Activated CD4-positive, alpha-beta T cell treated with anti-CD3 and anti-CD28 coated beads, Interleukin-2, amount 50 U/mL, for 48 hours (primary cell): ENCODE data around the gene PARD3.
A peak's percentile ranks its signal among the peaks of the same experiment; 100 is the strongest.

ENCODE experiments used
- DNase-seq, 2 experiments: peaks; one replicate each; pipeline ENCODE4 v3.0.0-alpha.2; 2020

The PARD3 gene

DNA sequence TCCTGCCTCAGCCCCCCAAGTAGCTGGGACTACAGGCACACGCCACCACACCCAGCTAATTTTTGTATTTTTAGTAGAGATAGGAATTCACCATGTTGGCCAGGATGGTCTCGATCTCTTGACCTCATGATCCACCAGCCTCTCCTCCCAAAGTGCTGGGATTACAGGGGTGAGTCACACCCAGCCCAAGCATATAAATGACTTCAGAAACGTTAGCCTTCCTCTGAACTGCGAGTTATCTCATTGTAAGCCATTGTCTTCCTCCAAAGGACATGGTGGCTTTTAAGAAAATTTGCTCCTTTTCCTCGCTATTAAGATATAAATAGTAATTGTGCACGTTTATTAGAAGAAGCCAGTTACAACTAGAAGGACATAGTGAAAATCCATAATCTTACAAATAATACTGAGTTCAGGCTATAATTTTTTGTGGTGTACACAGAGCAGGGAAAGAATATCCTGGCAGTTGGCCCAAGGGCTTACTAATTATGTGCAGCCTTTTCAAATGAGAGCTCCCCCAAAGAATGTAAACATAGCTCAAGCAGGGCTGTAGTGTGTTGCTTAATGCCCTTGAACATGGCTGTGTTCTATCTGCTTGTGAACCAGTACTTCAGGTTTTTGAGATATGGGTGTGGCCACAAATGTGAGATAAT lies 495.8 kb downstream of the PARD3 start:
- DNase-seq, result no peak

GRCh38 chr10:34316154-34316553 lies 498.9 kb downstream of the PARD3 start:
- DNase-seq, result no peak

DNA sequence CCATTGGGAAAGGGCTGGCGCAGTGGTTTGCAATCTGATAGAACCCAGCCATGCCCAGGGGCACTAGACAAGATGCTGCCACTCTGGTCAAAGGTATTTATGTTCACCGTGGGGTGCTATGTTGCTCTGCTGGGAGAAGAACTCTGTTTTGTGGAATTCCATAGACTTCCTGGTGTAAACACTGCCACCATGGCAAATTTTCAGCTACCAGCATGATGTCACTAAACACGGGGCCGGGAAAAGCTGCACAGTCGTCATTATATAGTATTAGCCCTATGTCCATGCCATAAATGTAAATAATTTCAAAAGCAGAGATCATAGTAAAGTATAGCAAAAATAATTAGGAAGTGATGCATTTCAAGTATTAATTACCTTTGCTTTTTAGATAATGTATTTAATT lies 500.6 kb downstream of the PARD3 start:
- DNase-seq, result no peak

- no peak for DNase-seq
Measured at GRCh38 chr10:34313888-34314287, 501.2 kb downstream of the PARD3 start.

GRCh38 chr10:34313353-34313752 lies 501.7 kb downstream of the PARD3 start:
- no peak for DNase-seq

GRCh38 chr10:34311679-34312078 lies 503.4 kb downstream of the PARD3 start:
- DNase-seq, result no peak

- DNase-seq, result no peak
Measured at GRCh38 chr10:34310234-34310633, 504.9 kb downstream of the PARD3 start.

DNA sequence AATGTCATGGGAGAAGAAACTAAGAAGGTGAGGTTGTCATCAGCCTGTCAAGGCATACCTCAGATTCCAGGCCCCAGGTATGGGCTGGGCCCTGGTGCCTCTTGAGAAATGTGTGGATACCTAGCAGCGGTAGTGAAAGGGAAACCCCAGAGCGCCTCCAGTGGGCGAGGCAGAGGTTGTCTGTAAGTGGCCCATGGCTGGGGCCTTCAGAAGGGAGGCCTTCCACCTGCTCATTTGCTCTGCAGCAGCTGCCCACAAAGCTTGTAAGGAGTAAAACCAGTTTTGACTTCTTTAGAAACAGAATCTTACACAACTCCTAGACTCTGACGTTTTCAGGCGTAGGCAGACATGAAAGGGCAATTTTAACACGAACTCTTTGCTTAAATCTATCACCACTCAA lies 509.9 kb downstream of the PARD3 start:
- peak; percentile 3 to 8 for DNase-seq

DNA sequence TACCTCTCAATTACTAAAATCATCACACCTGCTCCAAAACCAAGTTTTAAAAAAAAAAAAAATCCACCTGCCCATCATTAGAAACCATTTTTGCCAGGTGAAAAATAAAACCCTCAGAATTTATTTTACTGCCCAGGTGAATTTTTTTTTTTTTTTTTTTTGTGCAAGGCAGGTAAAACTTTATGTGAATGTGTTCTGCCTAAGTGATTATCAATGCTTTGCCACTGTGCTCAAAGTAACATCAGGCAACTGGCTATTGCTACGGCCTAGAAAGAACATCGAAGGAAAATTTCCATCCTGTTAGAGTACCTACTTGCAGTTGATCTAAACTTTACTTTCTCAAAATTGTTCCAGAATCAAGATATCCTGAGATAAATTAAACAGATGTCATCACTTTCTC lies 512.1 kb downstream of the PARD3 start:
- no peak for DNase-seq

DNA sequence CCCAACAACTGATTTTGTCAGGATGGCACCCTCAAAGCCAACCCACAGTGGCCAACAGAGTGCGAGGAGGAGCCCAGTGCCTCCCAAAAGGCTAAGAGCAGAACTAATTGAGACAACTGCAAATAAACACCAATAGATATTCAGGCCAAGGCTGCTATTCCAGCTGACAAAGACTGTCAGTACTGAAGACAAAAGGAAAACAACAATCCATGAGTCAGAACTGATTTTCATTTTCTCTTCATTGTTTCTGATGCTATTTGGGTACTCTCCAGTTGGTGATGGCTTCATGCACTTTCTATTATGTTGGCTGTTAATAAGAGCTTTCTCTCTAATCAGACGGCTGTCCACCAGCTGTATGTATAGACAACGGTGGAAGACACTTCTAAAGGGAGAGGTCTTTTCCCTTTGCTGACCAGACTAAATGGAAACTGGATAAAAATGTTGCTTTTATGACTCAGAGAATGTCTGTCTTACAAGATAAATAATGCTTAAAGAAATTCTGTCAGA lies 515.9 kb downstream of the PARD3 start:
- no peak for DNase-seq

DNA sequence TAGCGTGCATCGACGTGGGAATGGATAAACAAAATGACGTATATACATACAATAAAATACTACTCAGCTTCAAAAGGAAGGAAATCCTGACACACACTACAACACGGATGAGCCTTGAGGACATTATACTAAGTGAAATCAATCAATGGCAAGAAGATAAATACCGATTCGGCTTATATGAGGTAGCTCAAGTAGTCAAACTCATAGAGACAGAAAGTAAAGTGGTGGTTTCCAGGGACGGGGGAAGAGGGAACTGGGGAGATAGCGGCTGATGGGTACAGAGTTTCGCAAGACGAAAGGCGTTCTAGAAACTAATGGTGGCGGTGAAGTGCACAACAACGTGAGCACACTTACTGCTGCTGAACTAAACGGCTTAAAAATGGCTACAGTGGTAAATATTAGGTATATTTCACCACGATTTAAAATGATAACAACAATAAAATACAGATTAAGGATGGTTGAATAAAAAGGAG lies 516.7 kb downstream of the PARD3 start:
- DNase-seq, result no peak

- DNase-seq, result no peak
Measured at GRCh38 chr10:34297541-34298345, 517.4 kb downstream of the PARD3 start.

DNA sequence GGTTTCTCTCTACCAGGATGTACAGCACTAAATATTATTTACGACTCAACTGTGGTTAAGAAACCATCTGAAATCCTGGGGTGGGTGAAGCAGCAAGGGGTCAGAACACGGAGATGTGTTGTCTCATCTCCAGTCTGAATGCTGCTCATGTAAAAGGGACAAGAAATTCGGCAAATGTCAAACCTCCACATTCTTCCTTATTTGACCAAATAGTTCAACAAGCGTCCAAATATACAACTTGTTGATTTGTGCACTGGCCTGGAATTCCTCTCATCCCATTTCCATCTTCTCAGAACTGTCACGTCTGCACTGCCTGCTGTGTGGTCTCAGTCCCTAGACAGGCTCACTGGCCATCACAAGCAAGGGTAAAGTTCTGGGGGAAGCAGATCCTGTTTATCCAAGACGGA lies 520.0 kb downstream of the PARD3 start:
- no peak for DNase-seq

GRCh38 chr10:34294137-34294536 lies 521.0 kb downstream of the PARD3 start:
- no peak for DNase-seq

DNA sequence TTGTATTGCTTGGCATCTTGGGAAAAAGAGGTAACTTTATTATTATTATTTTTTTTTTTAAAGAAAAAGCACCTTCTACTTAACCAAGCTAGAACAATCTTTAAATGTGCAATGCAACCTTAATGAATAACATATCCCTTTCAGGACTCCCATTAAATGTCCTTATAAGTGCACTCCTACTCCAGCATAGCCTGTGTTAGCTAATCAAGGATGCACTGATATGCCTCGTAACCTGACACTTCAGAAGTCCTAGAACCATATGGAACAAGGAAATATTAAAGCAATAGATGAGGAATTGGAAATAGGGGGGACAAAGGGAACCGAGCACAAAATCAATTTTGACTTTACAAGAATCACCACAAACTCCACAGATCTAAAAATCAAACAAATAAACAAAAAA lies 522.4 kb downstream of the PARD3 start:
- no peak for DNase-seq

DNA sequence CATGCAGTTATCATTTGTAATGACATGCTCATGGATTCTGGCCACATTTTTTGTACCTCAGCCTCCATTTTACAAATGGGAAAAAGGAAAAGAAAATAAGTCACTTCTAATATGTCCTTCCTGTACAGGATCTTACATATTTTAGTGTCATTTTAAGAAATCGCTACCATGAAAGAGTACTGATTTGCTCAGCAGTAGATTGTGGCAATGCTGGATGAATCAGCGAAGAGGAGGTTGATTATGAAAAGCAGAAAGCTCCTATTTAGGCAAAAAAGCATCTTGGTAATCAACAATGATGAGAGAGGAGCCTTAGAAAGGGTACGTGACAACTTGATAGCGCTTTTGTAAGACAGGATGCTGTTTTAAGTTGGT lies 522.9 kb downstream of the PARD3 start:
- no peak for DNase-seq

DNA sequence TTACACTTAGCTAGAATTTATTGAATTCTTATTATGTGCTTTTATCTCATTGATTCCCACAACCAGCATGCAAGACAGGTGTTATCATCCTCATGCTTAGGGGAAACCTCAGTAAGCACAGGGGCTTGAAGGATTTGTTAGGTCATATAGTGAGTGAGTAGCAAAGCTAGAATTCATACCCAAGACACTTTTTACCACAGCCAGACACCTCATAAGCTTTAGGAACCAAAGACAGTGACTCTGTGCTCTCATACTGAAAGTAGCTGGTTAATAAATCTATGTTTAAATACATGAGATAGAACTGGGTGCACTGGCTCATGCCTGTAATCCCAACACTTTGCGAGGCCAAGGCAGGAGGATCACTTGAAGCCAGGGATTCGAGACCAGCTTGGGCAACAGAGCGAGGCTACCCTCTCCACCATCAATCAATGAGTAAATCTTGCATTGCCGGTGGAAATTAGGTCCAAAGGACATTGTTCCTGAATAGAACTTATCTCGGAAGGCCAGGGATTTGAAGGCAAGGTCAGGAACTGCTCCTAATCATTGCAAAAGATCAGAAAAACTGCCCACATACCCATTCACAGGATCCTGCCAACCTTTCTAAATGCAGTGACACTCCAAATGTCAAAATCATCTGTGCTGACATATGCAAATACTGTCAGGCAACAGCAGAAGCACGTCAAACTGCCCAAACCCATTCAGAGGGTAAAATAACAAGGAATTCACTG lies 523.5 kb downstream of the PARD3 start:
- DNase-seq, result no peak

DNA sequence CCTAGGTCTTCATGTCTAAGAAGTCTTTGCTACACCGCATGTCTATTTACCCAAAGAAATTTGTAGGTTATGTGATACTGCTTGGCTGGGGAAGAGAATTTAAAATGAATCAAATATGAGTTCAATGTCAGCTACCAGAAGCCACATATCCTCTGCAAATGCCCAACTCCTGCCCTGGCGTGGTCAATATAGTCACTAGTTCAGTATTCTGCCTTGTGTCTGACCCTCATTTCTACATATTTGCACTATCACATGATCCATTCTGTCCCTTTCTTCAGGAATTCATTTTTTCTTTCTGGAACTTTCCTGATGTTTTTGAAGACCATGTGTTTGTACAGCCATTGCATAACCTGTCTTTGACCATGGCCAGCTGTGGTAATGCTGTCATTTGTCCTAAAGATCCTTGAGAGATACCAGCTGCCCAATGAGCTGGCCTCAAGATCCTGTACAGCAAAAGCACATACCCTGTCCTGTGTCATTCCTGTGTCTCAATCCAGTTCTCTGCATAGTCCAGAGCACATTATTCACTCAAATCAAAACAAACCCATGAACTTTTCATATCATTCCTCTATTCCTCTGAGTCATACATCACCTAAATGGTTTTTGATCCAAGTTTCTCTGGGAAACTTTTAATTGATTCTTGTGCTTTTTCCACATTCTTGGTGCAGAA lies 524.5 kb downstream of the PARD3 start:
- DNase-seq, result no peak

GRCh38 chr10:34288634-34289033 lies 526.5 kb downstream of the PARD3 start:
- no peak for DNase-seq

- no peak for DNase-seq
Measured at GRCh38 chr10:34286136-34286739, 528.9 kb downstream of the PARD3 start.

DNA sequence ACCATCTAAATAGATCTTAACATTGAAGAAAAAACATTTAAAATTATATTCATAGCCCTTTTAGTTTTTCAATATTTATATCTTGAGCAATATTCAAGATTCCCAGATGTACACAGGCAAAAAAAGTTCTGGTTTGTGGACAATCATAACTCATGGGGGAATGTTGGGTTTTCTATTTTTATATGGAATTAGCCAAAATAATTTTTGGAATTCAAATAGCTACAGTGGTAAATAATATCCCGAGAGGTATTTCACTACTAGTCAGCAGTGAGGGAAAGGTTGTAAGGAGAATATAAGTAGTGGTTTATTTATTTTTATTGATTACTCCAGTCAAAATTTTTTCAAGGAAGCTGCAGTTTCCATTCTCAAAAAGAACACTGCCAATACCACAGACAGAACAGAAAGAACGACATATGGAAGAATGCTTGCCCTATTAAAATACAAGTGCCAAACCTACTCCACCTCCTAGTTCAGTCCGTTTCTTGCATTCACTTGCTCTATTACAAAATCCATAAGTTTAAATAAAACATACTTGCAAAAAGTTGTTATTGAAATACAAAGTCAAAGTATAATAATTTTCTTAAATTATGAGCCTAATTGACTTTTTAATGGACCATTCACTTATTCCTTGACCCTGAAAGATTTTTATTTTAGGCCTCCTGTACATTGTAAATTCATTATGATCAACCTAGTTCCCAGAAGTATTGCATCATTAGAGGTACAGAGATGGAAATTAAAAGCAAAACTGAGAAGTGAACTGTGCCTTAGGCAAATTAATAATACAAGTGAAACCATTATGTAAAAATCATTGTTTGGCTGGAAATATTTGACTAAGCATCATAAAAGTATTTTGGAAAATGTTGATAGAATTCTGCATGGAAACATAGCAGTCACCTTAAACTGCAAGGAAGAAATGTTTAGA lies 533.2 kb downstream of the PARD3 start:
- DNase-seq, result no peak
